ENCODE data around the gene AMN.

The AMN gene

DNA sequence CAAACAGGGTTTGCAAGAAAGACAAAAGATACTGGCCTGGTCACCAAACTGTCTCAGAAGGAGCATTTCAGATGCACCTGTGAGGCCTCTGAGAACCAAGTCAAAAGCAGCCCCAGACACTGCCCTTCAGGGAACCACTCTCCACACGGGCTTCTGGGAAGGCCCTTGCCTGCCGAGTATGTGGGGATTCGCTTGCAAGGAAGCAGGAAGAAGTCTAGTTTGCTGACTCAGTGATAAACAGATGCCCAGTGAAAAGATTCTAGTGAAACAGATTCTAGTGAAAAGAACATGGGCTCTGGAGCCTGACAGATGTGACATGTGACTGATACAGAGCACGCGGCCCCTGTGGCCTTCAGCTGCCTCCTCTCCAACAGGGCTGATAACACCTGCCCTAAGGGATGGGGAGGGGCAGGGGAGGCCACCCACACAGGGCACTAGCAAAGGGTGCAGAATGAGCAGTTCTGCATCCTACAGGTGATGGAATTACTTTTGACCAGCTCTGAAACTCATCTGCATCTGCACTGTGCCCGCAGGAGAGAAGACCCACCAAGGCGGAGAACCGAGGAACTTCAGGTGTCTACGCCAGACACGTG, 19.1 kb downstream of the AMN start:
- no peaks in the 10 kb centered on the region for H3K27me3 ChIP-seq
- no peak overlapping the region for H3K27ac ChIP-seq
- no peak for DNase-seq
- H3K36me3 ChIP-seq: peaks cover 88 to 100% (median 95%) of the 10 kb centered on the region in 3 donors
- no peak overlapping the region for H3K4me3 ChIP-seq
- TF ChIP-seq CTCF (IDR thresholded peaks at IDR 0.05): no peak
- intact Hi-C loops (cut with DNase I; ENCODE audit: low total_unique reads): no loop called here
- H3K4me1 ChIP-seq: no peaks in the 10 kb centered on the region
- no peaks in the 10 kb centered on the region for H3K9me3 ChIP-seq

GRCh38 chr14:102942069-102942468, 19.6 kb downstream of the AMN start:
- Histone ChIP-seq H3K27me3 (no peaks in the 10 kb centered on the region), H3K4me1 (no peaks in the 10 kb centered on the region), H3K9me3 (no peaks in the 10 kb centered on the region), H3K36me3 (peaks cover 93 to 100% (median 95%) of the 10 kb centered on the region in 3 donors), H3K27ac (no peak overlapping the region), H3K4me3 (no peak overlapping the region)
- DNase-seq: no peak
- intact Hi-C loops (cut with DNase I; ENCODE audit: low total_unique reads): no loop called here
- no peak for TF ChIP-seq CTCF (IDR thresholded peaks at IDR 0.05)

DNA sequence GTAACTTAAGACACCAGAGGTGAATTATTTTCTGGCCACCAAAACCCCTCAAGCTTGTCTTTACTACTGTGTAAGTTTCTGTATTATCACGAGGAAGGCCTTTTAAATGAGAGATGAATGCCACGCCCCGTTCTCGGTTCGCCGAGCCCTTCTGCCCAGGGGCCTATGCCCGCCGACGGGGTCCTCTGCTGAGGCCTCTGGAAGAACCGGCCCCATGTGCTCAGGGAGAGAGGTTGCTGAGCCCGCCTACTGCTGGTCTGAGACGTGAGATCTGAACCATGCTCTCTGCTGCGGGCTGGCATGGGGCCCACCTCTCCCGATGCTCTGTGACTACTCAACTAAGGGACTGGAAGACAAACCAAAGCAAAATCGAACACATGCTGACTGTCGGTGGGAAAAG, 21.0 kb downstream of the AMN start:
- Histone ChIP-seq H3K36me3 (peaks cover 87 to 98% (median 90%) of the 10 kb centered on the region in 3 donors), H3K9me3 (no peaks in the 10 kb centered on the region), H3K27me3 (no peaks in the 10 kb centered on the region), H3K4me3 (no peak overlapping the region), H3K27ac (no peak overlapping the region), H3K4me1 (no peaks in the 10 kb centered on the region)
- intact Hi-C loops (cut with DNase I; ENCODE audit: low total_unique reads): no loop called here
- DNase-seq: no peak
- no peak for TF ChIP-seq CTCF (IDR thresholded peaks at IDR 0.05)

DNA sequence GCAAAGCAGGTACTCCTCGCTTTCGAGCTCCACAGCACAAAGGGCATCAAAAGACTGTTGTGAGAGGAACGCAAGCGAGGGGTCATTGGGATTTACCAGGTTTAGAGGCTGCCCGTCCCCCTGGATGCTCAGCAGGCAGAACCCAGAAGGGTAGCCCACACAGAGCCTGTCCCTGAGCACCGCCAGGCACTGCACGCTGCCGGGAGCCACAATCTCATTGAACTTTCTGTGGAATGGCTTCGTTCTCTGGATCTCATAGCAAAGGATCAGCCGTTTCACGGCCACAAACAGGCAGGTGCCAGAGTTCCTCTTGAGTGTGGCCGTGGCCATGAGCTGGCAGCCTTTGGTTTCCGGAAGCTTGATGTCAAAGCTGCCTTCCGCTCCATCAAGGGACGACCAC, 21.5 kb downstream of the AMN start:
- Histone ChIP-seq H3K27me3 (no peaks in the 10 kb centered on the region), H3K9me3 (no peaks in the 10 kb centered on the region), H3K27ac (no peak overlapping the region), H3K4me3 (no peak overlapping the region), H3K36me3 (peaks cover 88 to 98% (median 93%) of the 10 kb centered on the region in 3 donors), H3K4me1 (no peaks in the 10 kb centered on the region)
- DNase-seq: no peak
- intact Hi-C loops (cut with DNase I; ENCODE audit: low total_unique reads): no loop called here
- TF ChIP-seq CTCF (IDR thresholded peaks at IDR 0.05): no peak

GRCh38 chr14:102944448-102945330, 22.2 kb downstream of the AMN start:
- no peak for TF ChIP-seq CTCF (IDR thresholded peaks at IDR 0.05)
- intact Hi-C loops (cut with DNase I; ENCODE audit: low total_unique reads): no loop called here
- no peak overlapping the region for H3K4me3 ChIP-seq
- DNase-seq: no peak
- H3K27ac ChIP-seq: no peak overlapping the region
- no peaks in the 10 kb centered on the region for H3K9me3 ChIP-seq
- no peaks in the 10 kb centered on the region for H3K27me3 ChIP-seq
- H3K36me3 ChIP-seq: peaks cover 88 to 98% (median 93%) of the 10 kb centered on the region in 3 donors
- H3K4me1 ChIP-seq: peaks cover 0 to 6% (median 2%) of the 10 kb centered on the region in 4 donors

Measured in tibial artery (tissue), 4 donors.